DOHH2 (cell line): ENCODE results near the gene CYP46A1.

Source experiments
- CTCF ChIP-seq: fragments of 200-600 bp; sonication (generic); IDR thresholded peaks from one replicate; pipeline ENCODE4 v1.5.1; 2014; ENCODE audit warnings: antibody characterized with exemption, mild to moderate bottlenecking, low read depth, low read length; ENCODE audit not compliant: poor library complexity, severe bottlenecking
- EZH2phosphoT487 ChIP-seq: fragments of 200-600 bp; sonication (generic); IDR thresholded peaks from 2 replicates; pipeline ENCODE4 v1.6.1; 2017; ENCODE audit warnings: borderline replicate concordance, mild to moderate bottlenecking, antibody characterized with exemption, low read length, moderate library complexity, mixed read lengths

- no peak for TF ChIP-seq CTCF
- no peak for TF ChIP-seq EZH2phosphoT487
These were observed 68.5 kb downstream of the CYP46A1 start for GRCh38 chr14:99752486-99753121.
